HG03342 (cell line): ENCODE measurements around the gene PHF5A.
"Not testable (repeated sequence)": the region's sequence is repeated elsewhere in the genome, so short reads cannot be mapped to it uniquely, and the experiment has no call there.

Experiments
- ATAC-seq: cut with Tn5 transposase; IDR thresholded peaks from one replicate; pipeline ENCODE4 v1.9.1; 2021; ENCODE audit warnings: mild to moderate bottlenecking, moderate library complexity; ENCODE audit not compliant: unreplicated experiment

Gene PHF5A

GRCh38 chr22:41448189-41448808, 20.2 kb downstream of the PHF5A start:
- peak; percentile 52 for ATAC-seq

GRCh38 chr22:41447435-41448188, 20.9 kb downstream of the PHF5A start:
- no peak for ATAC-seq

GRCh38 chr22:41446639-41447434, 21.7 kb downstream of the PHF5A start, which contains the start of gene TOB2:
Gene TOB2, minus strand, starts transcription at chr22:41446801. Its CDS starts 9,456 bp downstream, at chr22:41437345.
- peak; percentile 38 for ATAC-seq

- no peak for ATAC-seq
Observed at GRCh38 chr22:41446057-41446501, 22.4 kb downstream of the PHF5A start.

GRCh38 chr22:41445129-41446056, 23.1 kb downstream of the PHF5A start:
- ATAC-seq = no peak

GRCh38 chr22:41444360-41445128, 23.9 kb downstream of the PHF5A start:
- peak; percentile 54 for ATAC-seq

GRCh38 chr22:41442240-41442792, 26.2 kb downstream of the PHF5A start:
- ATAC-seq = no peak

- not testable (repeated sequence) for ATAC-seq
Observed at GRCh38 chr22:41440511-41440910, 28.0 kb downstream of the PHF5A start.

GRCh38 chr22:41437198-41437597, 31.3 kb downstream of the PHF5A start:
- ATAC-seq = no peak

- no peak for ATAC-seq
Observed at GRCh38 chr22:41436322-41437113, 32.0 kb downstream of the PHF5A start.

GRCh38 chr22:41435560-41435959, 32.9 kb downstream of the PHF5A start:
- ATAC-seq = no peak

GRCh38 chr22:41434361-41435003, 34.0 kb downstream of the PHF5A start:
- not testable (repeated sequence) for ATAC-seq

- ATAC-seq = not testable (repeated sequence)
Observed at GRCh38 chr22:41433480-41433879, 35.0 kb downstream of the PHF5A start.

GRCh38 chr22:41431656-41432055, 36.8 kb downstream of the PHF5A start:
- ATAC-seq = no peak

GRCh38 chr22:41429951-41430332, 38.5 kb downstream of the PHF5A start:
- no peak for ATAC-seq

GRCh38 chr22:41429232-41429950, 39.1 kb downstream of the PHF5A start:
- ATAC-seq = no peak

GRCh38 chr22:41425660-41426365, 42.7 kb downstream of the PHF5A start:
- no peak for ATAC-seq
